Liver (tissue), 9 donors: Measurements from ENCODE around the gene EEF1A1. TPM values are rescaled to one million over a fixed set of nuclear protein-coding genes. Genes with fewer than 3 reads are reported as not detected.
"Not testable (repeated sequence)": the region's sequence is repeated elsewhere in the genome, so short reads cannot be mapped to it uniquely, and the experiment has no call there.

Experiments used
- DNase-seq: peaks from one replicate; pipeline ENCODE4 v3.0.0-alpha.2; 2017; ENCODE audit warnings: low spot score
- H3K27ac ChIP-seq, 2 donors: one replicate each; pipeline ENCODE4 v1.7.0; 2013; ENCODE audit warnings: inconsistent platforms in 2 of 2, low read length in 2 of 2, control low read depth in 1 of 2, low read depth in 1 of 2, mild to moderate bottlenecking in 1 of 2
- H3K27me3 ChIP-seq, 4 donors: one replicate each; pipeline versions ENCODE4 v1.6.1 to v1.7.0; 2013; ENCODE audit warnings: low read length in 3 of 4, inconsistent platforms in 1 of 4, mild to moderate bottlenecking in 1 of 4, moderate library complexity in 1 of 4; ENCODE audit not compliant: control insufficient read depth in 4 of 4, insufficient read depth in 4 of 4
- H3K36me3 ChIP-seq, 4 donors: one replicate each; pipeline versions ENCODE4 v1.6.1 to v1.7.0; 2013; ENCODE audit warnings: low read length in 3 of 4, mild to moderate bottlenecking in 3 of 4, low read depth in 1 of 4, moderate library complexity in 1 of 4; ENCODE audit not compliant: control insufficient read depth in 4 of 4, insufficient read depth in 3 of 4
- H3K4me1 ChIP-seq, 4 donors: one replicate each; pipeline versions ENCODE4 v1.6.1 to v1.7.0; 2013; ENCODE audit warnings: low read length in 3 of 4, mild to moderate bottlenecking in 3 of 4, moderate library complexity in 1 of 4; ENCODE audit not compliant: control insufficient read depth in 4 of 4, insufficient read depth in 4 of 4
- H3K4me3 ChIP-seq, 3 donors: one replicate each; pipeline versions ENCODE4 v1.6.1 to v1.7.0; 2013; ENCODE audit warnings: low read length in 3 of 3, control low read depth in 1 of 3, low read depth in 1 of 3, mild to moderate bottlenecking in 1 of 3
- H3K9ac ChIP-seq, 2 donors: one replicate each; pipeline ENCODE4 v1.7.0; 2013; ENCODE audit warnings: low read length in 2 of 2, mild to moderate bottlenecking in 2 of 2, moderate library complexity in 2 of 2, control low read depth in 1 of 2, low read depth in 1 of 2
- H3K9me3 ChIP-seq, 4 donors: one replicate each; pipeline versions ENCODE4 v1.6.1 to v1.7.0; 2013; ENCODE audit warnings: low read length in 3 of 4; ENCODE audit not compliant: control insufficient read depth in 4 of 4
- CTCF ChIP-seq: fragments of 150-350 bp; IDR thresholded peaks from 2 replicates; pipeline ENCODE4 v1.5.1; 2017; ENCODE audit warnings: improper control_type of control experiment, low read depth, low read length; ENCODE audit not compliant: missing input control
- EGR1 ChIP-seq, 2 donors: IDR thresholded peaks; 2 replicates each; pipeline ENCODE4 v1.6.1; 2016 to 2018; ENCODE audit warnings: antibody characterized with exemption in 2 of 2, low read depth in 2 of 2
- FOXA1 ChIP-seq: IDR thresholded peaks from 2 replicates; pipeline ENCODE4 v1.6.1; 2016; ENCODE audit warnings: antibody characterized with exemption
- FOXA2 ChIP-seq: IDR thresholded peaks from 2 replicates; pipeline ENCODE4 v1.6.1; 2016; ENCODE audit warnings: antibody characterized with exemption
- GABPA ChIP-seq, 2 donors: IDR thresholded peaks in 1 of 2; conservative IDR thresholded peaks in 1 of 2; 2 replicates each; pipeline ENCODE4 v1.6.1; 2016; ENCODE audit warnings: antibody characterized with exemption in 2 of 2, mild to moderate bottlenecking in 1 of 2, moderate library complexity in 1 of 2
- HNF4A ChIP-seq, 2 donors: conservative IDR thresholded peaks; 2 replicates each; pipeline ENCODE4 v1.6.1; 2016; ENCODE audit warnings: antibody characterized with exemption in 2 of 2, mild to moderate bottlenecking in 2 of 2
- HNF4G ChIP-seq: IDR thresholded peaks from 2 replicates; pipeline ENCODE4 v1.6.1; 2016; ENCODE audit warnings: antibody characterized with exemption
- JUND ChIP-seq, 2 donors: IDR thresholded peaks; 2 replicates each; pipeline ENCODE4 v1.6.1; 2016; ENCODE audit warnings: antibody characterized with exemption in 2 of 2
- NR2F2 ChIP-seq: IDR thresholded peaks from 2 replicates; pipeline ENCODE4 v1.6.1; 2016; ENCODE audit warnings: antibody characterized with exemption
- RAD21 ChIP-seq, 2 donors: IDR thresholded peaks; 2 replicates each; pipeline ENCODE4 v1.6.1; 2016; ENCODE audit warnings: antibody characterized with exemption in 2 of 2, mild to moderate bottlenecking in 2 of 2
- REST ChIP-seq: IDR thresholded peaks from 2 replicates; pipeline ENCODE4 v1.6.1; 2016; ENCODE audit warnings: antibody characterized with exemption, mild to moderate bottlenecking
- RXRA ChIP-seq, 2 donors: IDR thresholded peaks; 2 replicates each; pipeline ENCODE4 v1.6.1; 2017 to 2018; ENCODE audit warnings: antibody characterized with exemption in 2 of 2, mild to moderate bottlenecking in 1 of 2
- SP1 ChIP-seq: IDR thresholded peaks from 2 replicates; pipeline ENCODE4 v1.6.1; 2018; ENCODE audit warnings: antibody characterized with exemption, mild to moderate bottlenecking
- TAF1 ChIP-seq: conservative IDR thresholded peaks from 2 replicates; pipeline ENCODE4 v1.6.1; 2016; ENCODE audit warnings: antibody characterized with exemption, mild to moderate bottlenecking
- YY1 ChIP-seq: IDR thresholded peaks from 2 replicates; pipeline ENCODE4 v1.6.1; 2016; ENCODE audit warnings: antibody characterized with exemption, mild to moderate bottlenecking
- WGBS: extraction: QIAGEN DNeasy Blood & Tissue Kit; methylation state at CpG from one replicate; pipeline ENCODE4 v1.1.7; 2013; 5-methylcytosine and 5-hydroxymethylcytosine counted together
- polyA plus RNA-seq, 2 donors: library from polyadenylated mRNA; stranded (reverse) in 1 of 2; unstranded in 1 of 2; fragments of 200-250 nt in 1 of 2; fragments of >200 nt in 1 of 2; fragmentation: Nextera tagmentation in 1 of 2; extraction: Ambion mirVana in 1 of 2; gene quantifications; one replicate each; pipeline versions ENCODE4 v1.2.1 to v1.2.3, GENCODE V29; 2013 to 2015
- total RNA-seq, 2 donors: library from RNA; depleted of rRNA; stranded (reverse); fragments of >200 nt; gene quantifications; one replicate each; pipeline ENCODE4 v1.2.3, GENCODE V29; 2014
- TF ChIP-seq, protein P1 (sequence below): IDR thresholded peaks from 2 replicates; pipeline ENCODE4 v1.6.1; 2016; ENCODE audit warnings: antibody characterized with exemption
- TF ChIP-seq, protein P2 (sequence below): IDR thresholded peaks from 2 replicates; pipeline ENCODE4 v1.6.1; 2016; ENCODE audit warnings: antibody characterized with exemption
- donor health status: healthy.
- donor health status: healthy.
- donor health status: healthy.
- donor health status: healthy.
- donor health status: healthy.

The EEF1A1 gene
- total and polyA plus RNA-seq, 4 donors: 1,383 to 7,379 (median 3,535) TPM

- H3K27ac ChIP-seq: no peak overlapping the region
- H3K27me3 ChIP-seq: no peaks in the 10 kb centered on the region
- peaks cover 0 to 12% (median 2%) of the 10 kb centered on the region in 4 donors for H3K4me1 ChIP-seq
- H3K4me3 ChIP-seq: no peak overlapping the region
- TF ChIP-seq RAD21 (IDR thresholded peaks at IDR 0.05) (no peak), HNF4G (no peak), JUND (IDR thresholded peaks at IDR 0.05) (no peak), YY1 (no peak), HNF4A (conservative IDR thresholded peaks at IDR 0.05) (no peak), SP1 (no peak), FOXA1 (no peak), FOXA2 (no peak)
- TF ChIP-seq, protein P1, sequence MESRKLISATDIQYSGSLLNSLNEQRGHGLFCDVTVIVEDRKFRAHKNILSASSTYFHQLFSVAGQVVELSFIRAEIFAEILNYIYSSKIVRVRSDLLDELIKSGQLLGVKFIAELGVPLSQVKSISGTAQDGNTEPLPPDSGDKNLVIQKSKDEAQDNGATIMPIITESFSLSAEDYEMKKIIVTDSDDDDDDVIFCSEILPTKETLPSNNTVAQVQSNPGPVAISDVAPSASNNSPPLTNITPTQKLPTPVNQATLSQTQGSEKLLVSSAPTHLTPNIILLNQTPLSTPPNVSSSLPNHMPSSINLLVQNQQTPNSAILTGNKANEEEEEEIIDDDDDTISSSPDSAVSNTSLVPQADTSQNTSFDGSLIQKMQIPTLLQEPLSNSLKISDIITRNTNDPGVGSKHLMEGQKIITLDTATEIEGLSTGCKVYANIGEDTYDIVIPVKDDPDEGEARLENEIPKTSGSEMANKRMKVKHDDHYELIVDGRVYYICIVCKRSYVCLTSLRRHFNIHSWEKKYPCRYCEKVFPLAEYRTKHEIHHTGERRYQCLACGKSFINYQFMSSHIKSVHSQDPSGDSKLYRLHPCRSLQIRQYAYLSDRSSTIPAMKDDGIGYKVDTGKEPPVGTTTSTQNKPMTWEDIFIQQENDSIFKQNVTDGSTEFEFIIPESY: no peak
- no peaks in the 10 kb centered on the region for H3K9me3 ChIP-seq
- H3K36me3 ChIP-seq: no peaks in the 10 kb centered on the region
- H3K9ac ChIP-seq: no peak overlapping the region
- 50% methylated on average over 8 of the region's 8 CpGs for WGBS
- no peak for DNase-seq
These were observed 39.4 kb upstream of the EEF1A1 start for GRCh38 chr6:73560182-73560732.

- WGBS: 98% methylated on average over 12 of the region's 12 CpGs
- not testable (repeated sequence) for H3K36me3 ChIP-seq, H3K27ac ChIP-seq, H3K9me3 ChIP-seq, H3K27me3 ChIP-seq, H3K9ac ChIP-seq, DNase-seq, H3K4me1 ChIP-seq, H3K4me3 ChIP-seq
These were observed 38.6 kb upstream of the EEF1A1 start for GRCh38 chr6:73559399-73559794.

DNA sequence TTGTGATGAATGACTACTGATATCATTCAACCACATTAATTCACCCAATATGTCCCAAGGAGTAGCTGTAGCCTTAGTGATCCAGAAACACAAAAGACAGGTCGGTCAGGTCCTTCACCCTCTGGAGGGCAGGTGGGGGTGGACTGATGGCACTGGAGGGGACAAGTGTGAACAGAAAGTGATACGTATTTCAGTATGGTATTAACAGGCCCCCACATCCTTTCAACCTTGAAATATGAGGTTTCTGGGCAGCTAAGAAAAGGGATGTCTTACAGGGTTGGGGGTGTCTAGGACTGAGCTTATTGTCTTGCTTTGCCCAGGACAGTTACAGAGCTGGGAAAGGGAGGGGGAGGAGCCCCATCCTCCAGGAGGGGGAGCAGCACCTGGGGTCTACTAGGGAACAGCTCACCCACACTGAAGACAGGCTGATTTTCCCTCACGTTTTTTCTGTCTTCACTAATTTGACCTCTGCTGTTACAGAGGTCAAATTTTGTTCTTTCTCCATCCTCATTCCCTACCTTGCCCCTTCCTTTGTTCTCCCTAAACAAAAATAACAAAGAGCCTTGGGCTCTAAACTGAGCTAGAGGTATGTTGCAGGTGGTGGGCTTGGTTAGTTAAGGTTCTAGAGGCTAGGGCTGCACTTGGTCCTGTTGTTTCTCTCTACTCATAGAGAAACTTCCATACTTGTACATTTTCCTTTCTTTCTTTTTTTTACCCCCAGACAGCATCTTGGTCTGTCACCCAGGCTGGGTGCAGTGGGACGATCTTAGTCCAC, 38.0 kb upstream of the EEF1A1 start:
- peaks cover 0 to 9% (median 2%) of the 10 kb centered on the region in 4 donors for H3K4me1 ChIP-seq
- no peak for DNase-seq
- H3K9me3 ChIP-seq: no peaks in the 10 kb centered on the region
- no peak overlapping the region for H3K27ac ChIP-seq
- no peaks in the 10 kb centered on the region for H3K36me3 ChIP-seq
- WGBS: 84% methylated on average over 4 of the region's 4 CpGs
- no peak overlapping the region for H3K4me3 ChIP-seq
- TF ChIP-seq, protein P2, sequence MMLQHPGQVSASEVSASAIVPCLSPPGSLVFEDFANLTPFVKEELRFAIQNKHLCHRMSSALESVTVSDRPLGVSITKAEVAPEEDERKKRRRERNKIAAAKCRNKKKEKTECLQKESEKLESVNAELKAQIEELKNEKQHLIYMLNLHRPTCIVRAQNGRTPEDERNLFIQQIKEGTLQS: no peak
- TF ChIP-seq SP1 (no peak), RXRA (IDR thresholded peaks at IDR 0.05) (no peak), EGR1 (IDR thresholded peaks at IDR 0.05; ENCODE audit: low read depth in 2 of 2) (no peak), RAD21 (IDR thresholded peaks at IDR 0.05) (no peak), YY1 (no peak), TAF1 (no peak), GABPA (IDR thresholded peaks at IDR 0.05 in 1 of 2, conservative IDR thresholded peaks at IDR 0.05 in 1 of 2) (no peak), NR2F2 (no peak), REST (no peak), FOXA2 (no peak), JUND (IDR thresholded peaks at IDR 0.05) (no peak), FOXA1 (no peak), HNF4G (no peak), CTCF (no peak)
- TF ChIP-seq, protein P1: no peak
- H3K9ac ChIP-seq: no peak overlapping the region
- no peaks in the 10 kb centered on the region for H3K27me3 ChIP-seq
